Measurements from ENCODE around the gene MRPL53.
"Not testable (repeated sequence)": the region's sequence is repeated elsewhere in the genome, so short reads cannot be mapped to it uniquely, and the experiment has no call there.

The MRPL53 gene

DNA sequence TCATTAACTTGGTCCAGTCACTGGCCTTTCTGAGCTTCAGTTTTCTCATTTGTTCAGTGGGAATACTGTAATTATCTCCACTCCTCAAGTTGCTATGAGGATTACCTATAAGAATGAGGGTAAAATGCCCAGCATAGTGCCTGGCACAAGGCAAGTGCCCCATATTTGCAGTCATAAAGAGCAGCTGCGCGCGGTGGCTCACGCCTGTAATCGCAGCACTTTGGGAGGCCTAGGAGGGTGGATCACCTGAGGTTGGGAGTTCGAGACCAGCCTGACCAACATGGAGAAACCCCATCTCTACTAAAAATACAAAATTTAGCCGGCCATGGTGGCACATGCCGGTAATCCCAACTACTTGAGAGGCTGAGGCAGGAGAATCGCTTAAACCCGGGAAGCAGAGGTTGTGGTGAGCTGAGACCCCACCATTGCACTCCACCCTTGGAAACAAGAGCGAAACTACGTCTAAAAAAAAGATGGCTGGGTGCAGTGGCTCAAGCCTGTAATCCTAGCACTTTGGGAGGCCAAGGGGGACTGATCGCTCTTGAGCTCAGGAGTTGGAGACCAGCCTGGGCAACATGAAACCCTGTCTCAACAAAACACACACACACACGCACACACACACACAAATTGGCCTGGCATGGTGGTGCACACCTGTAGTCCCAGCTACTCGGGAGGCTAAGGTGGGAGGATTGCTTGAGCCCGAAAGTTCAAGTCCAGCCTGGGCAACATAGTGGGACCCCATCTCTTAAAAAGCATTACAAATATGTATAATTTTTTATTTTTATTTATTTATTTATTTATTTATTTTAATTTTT lies 29.8 kb downstream of the MRPL53 start:
- POLR2A ChIA-PET, result interaction anchor here (0.6 to 1.7 kb wide), 3 partner anchors 10 to 15 kb away, joined by 3 to 7 read pairs (median 4); partner anchors contain the start of gene INO80B
- TF ChIP-seq ZNF121 (tag by site-specific recombination; IDR thresholded peaks at IDR 0.05) (peak; percentile 62), ZSCAN4 (tag by site-specific recombination; IDR thresholded peaks at IDR 0.05) (peak; percentile 61)
- not testable (repeated sequence) for H3K4me1 ChIP-seq (ENCODE audit: control insufficient read depth, insufficient read depth, low read length); H3K9me3 ChIP-seq (ENCODE audit: control insufficient read depth, insufficient read depth, low read depth, low read length)
- H3K36me3 ChIP-seq (ENCODE audit: control insufficient read depth in 2 of 2, insufficient read depth in 1 of 2, low read length in 2 of 2), result peaks cover 0 to 23% of the 10 kb centered on the region in 2 experiments; a peak in 1 of 3 replicates
- peak overlapping the region; percentile 56 for H3K4me3 ChIP-seq (ENCODE audit: low read depth, low read length)
- CTCF ChIA-PET, result interaction anchor here (0.7 to 1.1 kb wide), 4 partner anchors 12 to 157 kb away, joined by 3 to 4 read pairs (median 3); no protein-coding TSS in a partner anchor
- peak overlapping the region; percentile 68; the same call in 1 of the 2 replicates for H3K27ac ChIP-seq (ENCODE audit: extremely low read depth, low read depth, low read length)

- H3K4me3 ChIP-seq (ENCODE audit: low read depth, low read length), result peak within 1 kb of the TSS; percentile 56
- ChIA-PET CTCF (interaction anchor here (1.1 kb wide), 2 partner anchors 47 to 158 kb away, joined by 3 to 4 read pairs; no protein-coding TSS in a partner anchor), POLR2A (interaction anchor here (0.6 to 2.4 kb wide), 5 partner anchors 10 to 264 kb away, joined by 3 to 40 read pairs (median 4); partner anchors contain the start of genes INO80B, MOB1A and WBP1)
- H3K4me1 ChIP-seq (ENCODE audit: control insufficient read depth, insufficient read depth, low read length), result peaks cover 7% of the 10 kb centered on the region
- peaks cover 0 to 24% of the 10 kb centered on the region in 2 experiments; a peak in 1 of 3 replicates for H3K36me3 ChIP-seq (ENCODE audit: control insufficient read depth in 2 of 2, insufficient read depth in 1 of 2, low read length in 2 of 2)
- no peaks in the 10 kb centered on the region for H3K9me3 ChIP-seq (ENCODE audit: control insufficient read depth, insufficient read depth, low read depth, low read length)
- H3K27ac ChIP-seq (ENCODE audit: extremely low read depth, low read depth, low read length), result peak within 1 kb of the TSS; percentile 68
- TF ChIP-seq ZBTB44 (tag by site-specific recombination; IDR thresholded peaks at IDR 0.05), result no peak
- TF ChIP-seq, protein P1, sequence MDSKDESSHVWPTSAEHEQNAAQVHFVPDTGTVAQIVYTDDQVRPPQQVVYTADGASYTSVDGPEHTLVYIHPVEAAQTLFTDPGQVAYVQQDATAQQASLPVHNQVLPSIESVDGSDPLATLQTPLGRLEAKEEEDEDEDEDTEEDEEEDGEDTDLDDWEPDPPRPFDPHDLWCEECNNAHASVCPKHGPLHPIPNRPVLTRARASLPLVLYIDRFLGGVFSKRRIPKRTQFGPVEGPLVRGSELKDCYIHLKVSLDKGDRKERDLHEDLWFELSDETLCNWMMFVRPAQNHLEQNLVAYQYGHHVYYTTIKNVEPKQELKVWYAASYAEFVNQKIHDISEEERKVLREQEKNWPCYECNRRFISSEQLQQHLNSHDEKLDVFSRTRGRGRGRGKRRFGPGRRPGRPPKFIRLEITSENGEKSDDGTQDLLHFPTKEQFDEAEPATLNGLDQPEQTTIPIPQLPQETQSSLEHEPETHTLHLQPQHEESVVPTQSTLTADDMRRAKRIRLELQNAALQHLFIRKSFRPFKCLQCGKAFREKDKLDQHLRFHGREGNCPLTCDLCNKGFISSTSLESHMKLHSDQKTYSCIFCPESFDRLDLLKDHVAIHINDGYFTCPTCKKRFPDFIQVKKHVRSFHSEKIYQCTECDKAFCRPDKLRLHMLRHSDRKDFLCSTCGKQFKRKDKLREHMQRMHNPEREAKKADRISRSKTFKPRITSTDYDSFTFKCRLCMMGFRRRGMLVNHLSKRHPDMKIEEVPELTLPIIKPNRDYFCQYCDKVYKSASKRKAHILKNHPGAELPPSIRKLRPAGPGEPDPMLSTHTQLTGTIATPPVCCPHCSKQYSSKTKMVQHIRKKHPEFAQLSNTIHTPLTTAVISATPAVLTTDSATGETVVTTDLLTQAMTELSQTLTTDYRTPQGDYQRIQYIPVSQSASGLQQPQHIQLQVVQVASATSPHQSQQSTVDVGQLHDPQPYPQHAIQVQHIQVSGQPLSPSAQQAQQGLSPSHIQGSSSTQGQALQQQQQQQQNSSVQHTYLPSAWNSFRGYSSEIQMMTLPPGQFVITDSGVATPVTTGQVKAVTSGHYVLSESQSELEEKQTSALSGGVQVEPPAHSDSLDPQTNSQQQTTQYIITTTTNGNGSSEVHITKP (tag by site-specific recombination; IDR thresholded peaks at IDR 0.05), result peak; percentile 80
- no peak for TF ChIP-seq KLF7 (tag by site-specific recombination; IDR thresholded peaks at IDR 0.05; ENCODE audit: borderline replicate concordance)
- TF ChIP-seq ZNF211 (tag by site-specific recombination; IDR thresholded peaks at IDR 0.05; ENCODE audit: low read depth), result no peak
- no peak for TF ChIP-seq ZNF184 (tag by site-specific recombination; IDR thresholded peaks at IDR 0.05)
- TF ChIP-seq TRIM28 (IDR thresholded peaks at IDR 0.05; ENCODE audit: borderline replicate concordance, low read length), result no peak
- TF ChIP-seq ZNF585B (tag by site-specific recombination; IDR thresholded peaks at IDR 0.05), result no peak
- no peak for TF ChIP-seq ZNF561 (tag by site-specific recombination; IDR thresholded peaks at IDR 0.05; ENCODE audit: borderline replicate concordance)
- peak; percentile 41; the same call in 1 of the 2 replicates for TF ChIP-seq ZNF501 (tag by site-specific recombination; IDR thresholded peaks at IDR 0.05)
- no peak for TF ChIP-seq ZNF48 (tag by site-specific recombination; IDR thresholded peaks at IDR 0.05)
- TF ChIP-seq ZNF202 (tag by site-specific recombination; IDR thresholded peaks at IDR 0.05; ENCODE audit: borderline replicate concordance), result no peak
- no peak for TF ChIP-seq KLF10 (tag by site-specific recombination; IDR thresholded peaks at IDR 0.05)
- TF ChIP-seq KLF9 (tag by site-specific recombination; IDR thresholded peaks at IDR 0.05; ENCODE audit: low read depth), result peak; percentile 63; the same call in 1 of the 2 replicates
- TF ChIP-seq KLF8 (tag by site-specific recombination; IDR thresholded peaks at IDR 0.05), result peak; percentile 85; the same call in 1 of the 2 replicates
- TF ChIP-seq SP2 (tag by site-specific recombination; IDR thresholded peaks at IDR 0.05), result peak; percentile 67
- TF ChIP-seq, protein P2, sequence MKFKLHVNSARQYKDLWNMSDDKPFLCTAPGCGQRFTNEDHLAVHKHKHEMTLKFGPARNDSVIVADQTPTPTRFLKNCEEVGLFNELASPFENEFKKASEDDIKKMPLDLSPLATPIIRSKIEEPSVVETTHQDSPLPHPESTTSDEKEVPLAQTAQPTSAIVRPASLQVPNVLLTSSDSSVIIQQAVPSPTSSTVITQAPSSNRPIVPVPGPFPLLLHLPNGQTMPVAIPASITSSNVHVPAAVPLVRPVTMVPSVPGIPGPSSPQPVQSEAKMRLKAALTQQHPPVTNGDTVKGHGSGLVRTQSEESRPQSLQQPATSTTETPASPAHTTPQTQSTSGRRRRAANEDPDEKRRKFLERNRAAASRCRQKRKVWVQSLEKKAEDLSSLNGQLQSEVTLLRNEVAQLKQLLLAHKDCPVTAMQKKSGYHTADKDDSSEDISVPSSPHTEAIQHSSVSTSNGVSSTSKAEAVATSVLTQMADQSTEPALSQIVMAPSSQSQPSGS (tag by site-specific recombination; IDR thresholded peaks at IDR 0.05; ENCODE audit: low read depth), result no peak
- TF ChIP-seq ZNF121 (tag by site-specific recombination; IDR thresholded peaks at IDR 0.05), result 0 out of 2 replicates have a peak, but pooled peaks have one; percentile 64
- no peak for TF ChIP-seq ZNF350 (tag by site-specific recombination; IDR thresholded peaks at IDR 0.05)
- no peak for TF ChIP-seq ZNF529 (tag by site-specific recombination; IDR thresholded peaks at IDR 0.05; ENCODE audit: insufficient replicate concordance)
- peak; percentile 97 for TF ChIP-seq ZBTB17 (tag by site-specific recombination; IDR thresholded peaks at IDR 0.05)
- TF ChIP-seq HOXA7 (CRISPR knock-in tag; IDR thresholded peaks at IDR 0.05; ENCODE audit: borderline replicate concordance), result no peak
Measured at GRCh38 chr2:74441690-74442482, 30.6 kb downstream of the MRPL53 start, which contains the start of gene RTKN. Gene RTKN (minus strand): TSS chr2:74441937. CDS start chr2:74441816, 121 bp downstream.

Measured in HEK293 (cell line).